ENCODE results near the gene F12.

The F12 gene

GRCh38 chr5:177410575-177410974 lies 1.2 kb upstream of the F12 start:
- no peak for DNase-seq

- no peak for DNase-seq
Observed at GRCh38 chr5:177405805-177406204, 3.6 kb downstream of the F12 start.

- no peak for DNase-seq
Observed at GRCh38 chr5:177405312-177405711, 4.1 kb downstream of the F12 start.

- DNase-seq = no peak
Observed at GRCh38 chr5:177404641-177405179, 4.7 kb downstream of the F12 start.

GRCh38 chr5:177403792-177404640 lies 5.3 kb downstream of the F12 start:
- peak; percentile 34 for DNase-seq

- no peak for DNase-seq
Observed at GRCh38 chr5:177403102-177403791, 6.1 kb downstream of the F12 start.

GRCh38 chr5:177402271-177403043 lies 6.9 kb downstream of the F12 start:
- DNase-seq = peak; percentile 74

- DNase-seq = no peak
Observed at GRCh38 chr5:177399997-177400868, 9.1 kb downstream of the F12 start, which contains the start of gene PFN3. Gene PFN3 (minus strand): TSS chr5:177400661. CDS start chr5:177400576, 85 bp downstream.

GRCh38 chr5:177397875-177398390 lies 11.4 kb downstream of the F12 start:
- DNase-seq = no peak

GRCh38 chr5:177396807-177397206 lies 12.6 kb downstream of the F12 start:
- no peak for DNase-seq

GRCh38 chr5:177396078-177396477 lies 13.3 kb downstream of the F12 start:
- DNase-seq = no peak

GRCh38 chr5:177393990-177394389 lies 15.4 kb downstream of the F12 start:
- DNase-seq = no peak

GRCh38 chr5:177393206-177393765 lies 16.1 kb downstream of the F12 start:
- no peak for DNase-seq

GRCh38 chr5:177392765-177393164 lies 16.6 kb downstream of the F12 start:
- no peak for DNase-seq

- peak; percentile 59 for DNase-seq
Observed at GRCh38 chr5:177390363-177391300, 18.7 kb downstream of the F12 start.

- no peak for DNase-seq
Observed at GRCh38 chr5:177389241-177390169, 19.9 kb downstream of the F12 start.

- no peak for DNase-seq
Observed at GRCh38 chr5:177388521-177389052, 20.8 kb downstream of the F12 start.

GRCh38 chr5:177387405-177387804 lies 22.0 kb downstream of the F12 start:
- no peak for DNase-seq

- no peak for DNase-seq
Observed at GRCh38 chr5:177386542-177386941, 22.8 kb downstream of the F12 start.

Measured in NCI-H526 treated with DMSO at 0.1 percent for 48 hours (cell line).